PC-3 (cell line): ENCODE measurements around the gene GPR33.

ENCODE experiments used
- EZH2 ChIP-seq: fragments of 300-600 bp; sonication (generic); IDR thresholded peaks from one replicate; pipeline ENCODE4 v1.6.1; 2017; ENCODE audit warnings: antibody characterized with exemption, mild to moderate bottlenecking, low read length; ENCODE audit not compliant: unreplicated experiment
- EZH2phosphoT487 ChIP-seq: fragments of 300-600 bp; sonication (generic); IDR thresholded peaks from 2 replicates; pipeline ENCODE4 v1.6.1; 2018; ENCODE audit warnings: mild to moderate bottlenecking, antibody characterized with exemption, low read length, borderline replicate concordance
- TF ChIP-seq, protein P1 (sequence below): fragments of 300-600 bp; sonication (generic); conservative IDR thresholded peaks from 2 replicates; pipeline ENCODE4 v1.5.1; 2017; ENCODE audit warnings: antibody characterized with exemption, low read depth, mild to moderate bottlenecking, low read length

- TF ChIP-seq, protein P1, sequence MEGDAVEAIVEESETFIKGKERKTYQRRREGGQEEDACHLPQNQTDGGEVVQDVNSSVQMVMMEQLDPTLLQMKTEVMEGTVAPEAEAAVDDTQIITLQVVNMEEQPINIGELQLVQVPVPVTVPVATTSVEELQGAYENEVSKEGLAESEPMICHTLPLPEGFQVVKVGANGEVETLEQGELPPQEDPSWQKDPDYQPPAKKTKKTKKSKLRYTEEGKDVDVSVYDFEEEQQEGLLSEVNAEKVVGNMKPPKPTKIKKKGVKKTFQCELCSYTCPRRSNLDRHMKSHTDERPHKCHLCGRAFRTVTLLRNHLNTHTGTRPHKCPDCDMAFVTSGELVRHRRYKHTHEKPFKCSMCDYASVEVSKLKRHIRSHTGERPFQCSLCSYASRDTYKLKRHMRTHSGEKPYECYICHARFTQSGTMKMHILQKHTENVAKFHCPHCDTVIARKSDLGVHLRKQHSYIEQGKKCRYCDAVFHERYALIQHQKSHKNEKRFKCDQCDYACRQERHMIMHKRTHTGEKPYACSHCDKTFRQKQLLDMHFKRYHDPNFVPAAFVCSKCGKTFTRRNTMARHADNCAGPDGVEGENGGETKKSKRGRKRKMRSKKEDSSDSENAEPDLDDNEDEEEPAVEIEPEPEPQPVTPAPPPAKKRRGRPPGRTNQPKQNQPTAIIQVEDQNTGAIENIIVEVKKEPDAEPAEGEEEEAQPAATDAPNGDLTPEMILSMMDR = no peak
- TF ChIP-seq EZH2 = no peak
- TF ChIP-seq EZH2phosphoT487 = no peak
Observed at GRCh38 chr14:31536201-31536960, 48.5 kb upstream of the GPR33 start.
